Activated T-cell treated with anti-CD3 and anti-CD28 coated beads, Interleukin-2, amount 50 U/mL, for 24 hours (primary cell): ENCODE data around the gene TBX22.
"Not testable (repeated sequence)": the region's sequence is repeated elsewhere in the genome, so short reads cannot be mapped to it uniquely, and the experiment has no call there.

Experiments
- DNase-seq: peaks from one replicate; pipeline ENCODE4 v3.0.0-alpha.2; 2020
- H3K27ac Mint-ChIP-seq: 2 replicates; pipeline ENCODE4 v1.8.0; 2020; ENCODE audit warnings: mild to moderate bottlenecking, mixed read lengths
- H3K27me3 Mint-ChIP-seq: 2 replicates; pipeline ENCODE4 v1.8.0; 2020; ENCODE audit warnings: mixed read lengths
- H3K36me3 Mint-ChIP-seq: 2 replicates; pipeline ENCODE4 v1.8.0; 2020; ENCODE audit warnings: low read depth, mixed read lengths
- H3K4me1 Mint-ChIP-seq: 2 replicates; pipeline ENCODE4 v1.8.0; 2020; ENCODE audit warnings: low read depth, mixed read lengths
- H3K4me3 Mint-ChIP-seq: 2 replicates; pipeline ENCODE4 v1.8.0; 2020; ENCODE audit warnings: mild to moderate bottlenecking, moderate library complexity, mixed read lengths
- H3K9me3 Mint-ChIP-seq: 2 replicates; pipeline ENCODE4 v1.8.0; 2020; ENCODE audit warnings: mixed read lengths

The TBX22 gene

GRCh38 chrX:80014141-80014940 lies at the start of gene TBX22:
TBX22 (plus strand) TSS chrX:80014753; CDS start chrX:80022270, 7,517 bp downstream.
- peaks cover 55% of the 10 kb centered on the region for H3K27me3 Mint-ChIP-seq
- no peak for DNase-seq
- H3K4me1 Mint-ChIP-seq, result no peaks in the 10 kb centered on the region
- H3K9me3 Mint-ChIP-seq, result no peaks in the 10 kb centered on the region
- no peaks in the 10 kb centered on the region for H3K36me3 Mint-ChIP-seq
- H3K27ac Mint-ChIP-seq, result no peak within 1 kb of the TSS
- no peak within 1 kb of the TSS for H3K4me3 Mint-ChIP-seq

DNA sequence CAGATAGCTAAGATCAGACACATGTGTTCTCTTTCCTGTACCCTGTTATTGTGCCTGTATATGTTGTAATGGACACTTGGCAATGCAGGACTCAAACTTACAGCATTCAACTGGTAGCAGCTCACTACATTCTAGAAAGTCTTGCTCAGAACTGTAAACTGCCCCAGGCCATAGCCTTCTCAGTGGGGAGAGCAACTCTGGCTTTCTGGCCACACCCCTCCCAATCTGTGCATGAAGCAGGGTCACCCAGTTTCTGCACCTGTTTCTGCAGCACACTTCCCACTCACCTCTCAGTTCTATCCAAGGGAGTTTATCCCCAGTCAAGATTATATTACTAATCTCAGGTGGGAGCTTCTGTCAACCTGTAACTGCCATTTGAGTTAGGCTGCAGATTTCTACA lies 38.9 kb upstream of the TBX22 start:
- Mint-ChIP-seq H3K27ac (no peak overlapping the region), H3K4me1 (no peaks in the 10 kb centered on the region), H3K36me3 (no peaks in the 10 kb centered on the region), H3K27me3 (peaks cover 23% of the 10 kb centered on the region), H3K9me3 (peaks cover 14% of the 10 kb centered on the region), H3K4me3 (no peak overlapping the region)
- no peak for DNase-seq

- Mint-ChIP-seq H3K4me1 (no peaks in the 10 kb centered on the region), H3K4me3 (no peak overlapping the region), H3K27ac (no peak overlapping the region), H3K27me3 (peaks cover 18% of the 10 kb centered on the region), H3K9me3 (no peaks in the 10 kb centered on the region), H3K36me3 (no peaks in the 10 kb centered on the region)
- DNase-seq, result no peak
Measured at GRCh38 chrX:80004458-80004857, 10.1 kb upstream of the TBX22 start.

- peaks cover 58% of the 10 kb centered on the region for H3K27me3 Mint-ChIP-seq
- H3K36me3 Mint-ChIP-seq, result no peaks in the 10 kb centered on the region
- no peak overlapping the region for H3K27ac Mint-ChIP-seq
- no peak overlapping the region for H3K4me3 Mint-ChIP-seq
- H3K9me3 Mint-ChIP-seq, result no peaks in the 10 kb centered on the region
- no peaks in the 10 kb centered on the region for H3K4me1 Mint-ChIP-seq
- no peak for DNase-seq
Measured at GRCh38 chrX:80011522-80011921, 3.0 kb upstream of the TBX22 start.

GRCh38 chrX:80016182-80016581 lies 1.6 kb downstream of the TBX22 start:
- Mint-ChIP-seq H3K4me1 (no peaks in the 10 kb centered on the region), H3K27me3 (peaks cover 53% of the 10 kb centered on the region), H3K9me3 (no peaks in the 10 kb centered on the region), H3K4me3 (no peak overlapping the region), H3K27ac (no peak overlapping the region), H3K36me3 (no peaks in the 10 kb centered on the region)
- DNase-seq, result no peak

DNA sequence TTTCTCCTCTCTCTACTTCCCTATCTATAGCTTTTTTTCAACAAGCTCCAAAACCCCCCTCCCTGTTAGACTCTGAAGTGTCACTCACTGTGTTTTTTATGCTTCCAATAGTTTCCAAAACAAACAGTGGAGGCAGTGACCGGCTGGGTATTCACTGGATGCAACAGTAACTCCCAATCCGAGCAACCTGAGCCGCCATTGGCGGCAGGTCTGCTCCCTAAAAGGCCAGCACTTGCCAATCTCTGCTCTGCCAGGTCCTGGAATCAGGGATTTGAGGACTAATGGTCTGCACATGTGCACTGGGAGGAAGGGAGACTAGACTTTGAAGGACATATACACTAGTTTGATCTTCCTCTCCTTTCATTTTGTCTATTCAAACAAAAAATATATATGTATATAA lies 7.1 kb downstream of the TBX22 start:
- no peaks in the 10 kb centered on the region for H3K9me3 Mint-ChIP-seq
- H3K4me3 Mint-ChIP-seq, result no peak overlapping the region
- H3K27ac Mint-ChIP-seq, result no peak overlapping the region
- H3K4me1 Mint-ChIP-seq, result no peaks in the 10 kb centered on the region
- DNase-seq, result no peak
- H3K27me3 Mint-ChIP-seq, result peaks cover 51% of the 10 kb centered on the region
- H3K36me3 Mint-ChIP-seq, result no peaks in the 10 kb centered on the region

- DNase-seq, result no peak
- H3K27me3 Mint-ChIP-seq, result peaks cover 52% of the 10 kb centered on the region
- no peaks in the 10 kb centered on the region for H3K4me1 Mint-ChIP-seq
- no peak overlapping the region for H3K27ac Mint-ChIP-seq
- no peaks in the 10 kb centered on the region for H3K36me3 Mint-ChIP-seq
- no peaks in the 10 kb centered on the region for H3K9me3 Mint-ChIP-seq
- no peak overlapping the region for H3K4me3 Mint-ChIP-seq
Measured at GRCh38 chrX:80022363-80023031, 7.9 kb downstream of the TBX22 start.

DNA sequence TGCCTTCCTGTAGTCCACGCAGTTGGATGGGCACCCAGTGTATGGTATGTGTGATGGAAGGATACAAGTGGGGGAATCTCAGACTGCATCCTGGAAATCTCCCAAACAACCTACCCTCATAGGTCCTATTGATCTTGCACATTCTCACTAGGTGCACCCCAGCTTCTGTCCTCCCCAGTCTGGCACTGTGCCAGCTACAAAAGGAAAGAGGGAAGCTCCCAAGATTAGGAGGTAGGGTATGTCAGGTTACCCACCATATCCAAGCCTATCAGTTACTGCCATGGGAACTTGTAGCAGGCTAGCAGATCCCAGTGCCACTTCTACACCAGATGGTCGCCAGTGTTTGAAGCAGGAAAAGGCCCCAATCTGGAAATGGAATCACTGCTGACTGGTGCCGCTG lies 11.6 kb downstream of the TBX22 start:
- no peak for DNase-seq
- H3K27ac Mint-ChIP-seq, result no peak overlapping the region
- H3K27me3 Mint-ChIP-seq, result peaks cover 41% of the 10 kb centered on the region
- no peaks in the 10 kb centered on the region for H3K4me1 Mint-ChIP-seq
- H3K36me3 Mint-ChIP-seq, result no peaks in the 10 kb centered on the region
- no peak overlapping the region for H3K4me3 Mint-ChIP-seq
- H3K9me3 Mint-ChIP-seq, result no peaks in the 10 kb centered on the region

GRCh38 chrX:80066156-80066555 lies 51.6 kb downstream of the TBX22 start:
- H3K27me3 Mint-ChIP-seq, result peaks cover 44% of the 10 kb centered on the region
- not testable (repeated sequence) for H3K36me3 Mint-ChIP-seq, H3K27ac Mint-ChIP-seq, H3K4me1 Mint-ChIP-seq, H3K4me3 Mint-ChIP-seq, DNase-seq
- peaks cover 14% of the 10 kb centered on the region for H3K9me3 Mint-ChIP-seq

DNA sequence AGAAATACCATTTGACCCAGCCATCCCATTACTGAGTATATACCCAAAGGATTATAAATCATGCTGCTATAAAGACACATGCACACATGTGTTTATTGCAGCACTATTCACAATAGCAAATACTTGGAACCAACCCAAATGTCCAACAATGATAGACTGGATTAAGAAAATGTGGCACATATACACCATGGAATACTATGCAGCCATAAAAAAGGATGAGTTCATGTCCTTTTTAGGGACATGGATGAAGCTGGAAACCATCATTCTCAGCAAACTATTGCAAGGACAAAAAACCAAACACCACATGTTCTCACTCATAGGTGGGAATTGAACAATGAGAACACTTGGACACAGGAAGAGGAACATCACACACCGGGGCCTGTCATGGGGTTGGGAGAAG lies 61.1 kb downstream of the TBX22 start:
- H3K36me3 Mint-ChIP-seq, H3K4me3 Mint-ChIP-seq, H3K9me3 Mint-ChIP-seq, H3K4me1 Mint-ChIP-seq, DNase-seq, H3K27ac Mint-ChIP-seq: not testable (repeated sequence)
- H3K27me3 Mint-ChIP-seq, result peaks cover 19% of the 10 kb centered on the region
